Cardiac muscle cell (in vitro differentiated cells and primary cell): ENCODE measurements around the gene ELN. TPM values are rescaled to one million over a fixed set of nuclear protein-coding genes. Genes with fewer than 3 reads are reported as not detected.

Experiments used
- DNase-seq, 2 donors: peaks; one replicate each; pipeline versions ENCODE4 v3.0.0 to v3.0.0-alpha.2; 2010 to 2017; ENCODE audit warnings: low read depth in 1 of 2, low spot score in 1 of 2
- H3K27ac ChIP-seq: fragments of 200-600 bp; sonication (generic); 2 replicates; pipeline ENCODE4 v1.5.1; 2016
- H3K27me3 ChIP-seq: fragments of 200-600 bp; sonication (generic); 2 replicates; pipeline ENCODE4 v1.6.0; 2016; ENCODE audit warnings: control low read depth
- H3K36me3 ChIP-seq: fragments of 200-600 bp; sonication (generic); 2 replicates; pipeline ENCODE4 v1.5.1; 2016; ENCODE audit warnings: control low read depth
- H3K4me1 ChIP-seq: fragments of 200-600 bp; sonication (generic); 2 replicates; pipeline ENCODE4 v1.8.1; 2017; ENCODE audit warnings: low read depth, mild to moderate bottlenecking, mixed run types
- H3K4me3 ChIP-seq: fragments of 200-600 bp; sonication (generic); 2 replicates; pipeline ENCODE4 v1.5.1; 2016; ENCODE audit warnings: mild to moderate bottlenecking
- H3K9me3 ChIP-seq: fragments of 200-600 bp; sonication (generic); 2 replicates; pipeline ENCODE4 v1.5.1; 2017; ENCODE audit warnings: low read depth, mild to moderate bottlenecking, control low read depth
- polyA plus RNA-seq: library from polyadenylated mRNA; unstranded; fragments of >200 nt; fragmentation: Nextera tagmentation; extraction: Ambion mirVana; gene quantifications from 2 replicates; pipeline ENCODE4 v1.2.1, GENCODE V29; 2016
- total RNA-seq: library from RNA; depleted of rRNA; stranded (reverse); fragments of >200 nt; gene quantifications from 2 replicates; pipeline ENCODE4 v1.2.3, GENCODE V29; 2016
- TF ChIP-seq, protein P1 (sequence below): IDR thresholded peaks from 2 replicates; pipeline ENCODE4 v1.5.1; 2012; ENCODE audit warnings: low read depth, mild to moderate bottlenecking, low read length

ELN gene
- total and polyA plus RNA-seq, 2 experiments from 2014 or later: 0.77 TPM; not detected in 1

DNA sequence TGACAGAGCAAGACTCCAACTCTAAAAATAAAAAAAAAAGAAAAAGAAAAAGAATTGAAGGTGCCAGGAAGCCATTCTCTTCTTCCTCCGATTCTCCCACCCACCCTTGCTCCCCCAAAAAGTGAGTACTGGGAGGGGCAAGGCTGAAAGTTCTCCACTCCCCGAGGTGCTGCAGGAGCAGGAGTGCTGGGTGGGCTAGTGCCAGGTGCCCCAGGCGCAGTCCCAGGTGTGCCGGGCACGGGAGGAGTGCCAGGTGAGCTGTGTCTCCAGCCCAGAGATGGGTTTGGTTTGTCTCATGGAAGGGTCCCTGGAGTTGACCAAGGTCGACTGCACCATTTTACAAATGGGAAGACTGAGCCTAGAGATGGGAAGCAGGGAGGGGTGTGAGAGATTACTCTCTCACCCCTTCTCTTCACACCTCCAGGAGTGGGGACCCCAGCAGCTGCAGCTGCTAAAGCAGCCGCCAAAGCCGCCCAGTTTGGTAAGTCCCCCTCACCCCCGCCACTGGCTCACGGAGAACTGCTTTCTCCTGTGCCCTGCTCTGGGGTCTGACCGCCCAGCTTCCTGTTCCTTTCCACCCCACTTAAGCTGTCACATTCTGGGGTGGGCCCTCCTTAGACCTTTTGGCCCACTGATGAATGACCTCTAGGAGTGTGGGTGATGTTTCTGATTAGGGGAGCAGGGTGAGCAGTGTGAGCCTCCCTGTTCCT is 29.4 kb downstream of the ELN start:
- no peak for DNase-seq

DNA sequence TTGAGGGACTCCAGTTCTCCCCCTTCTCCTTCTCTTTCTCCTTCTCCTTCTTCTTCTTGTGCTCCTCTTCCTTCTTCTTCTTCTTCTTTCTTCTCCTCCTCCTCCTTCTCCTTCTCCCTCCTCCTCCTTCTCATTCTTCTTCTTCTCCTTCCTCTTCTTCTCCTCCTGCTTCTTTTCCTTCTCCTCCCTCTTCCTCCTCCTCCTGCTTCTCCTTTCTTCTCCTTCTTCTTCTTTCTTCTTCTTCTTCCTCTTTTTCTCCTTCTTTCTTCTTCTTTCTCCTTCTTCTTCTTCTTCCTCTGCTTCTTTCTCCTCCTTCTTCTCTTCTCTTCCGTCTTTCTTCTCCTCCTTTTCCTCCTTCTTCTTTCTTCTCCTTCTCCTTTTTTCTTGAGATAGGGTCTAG is 30.0 kb downstream of the ELN start:
- Histone ChIP-seq H3K27me3 (no peaks in the 10 kb centered on the region), H3K36me3 (no peaks in the 10 kb centered on the region), H3K27ac (no peak overlapping the region), H3K4me1 (no peaks in the 10 kb centered on the region), H3K9me3 (no peaks in the 10 kb centered on the region), H3K4me3 (no peak overlapping the region)
- DNase-seq: no peak
- TF ChIP-seq, protein P1, sequence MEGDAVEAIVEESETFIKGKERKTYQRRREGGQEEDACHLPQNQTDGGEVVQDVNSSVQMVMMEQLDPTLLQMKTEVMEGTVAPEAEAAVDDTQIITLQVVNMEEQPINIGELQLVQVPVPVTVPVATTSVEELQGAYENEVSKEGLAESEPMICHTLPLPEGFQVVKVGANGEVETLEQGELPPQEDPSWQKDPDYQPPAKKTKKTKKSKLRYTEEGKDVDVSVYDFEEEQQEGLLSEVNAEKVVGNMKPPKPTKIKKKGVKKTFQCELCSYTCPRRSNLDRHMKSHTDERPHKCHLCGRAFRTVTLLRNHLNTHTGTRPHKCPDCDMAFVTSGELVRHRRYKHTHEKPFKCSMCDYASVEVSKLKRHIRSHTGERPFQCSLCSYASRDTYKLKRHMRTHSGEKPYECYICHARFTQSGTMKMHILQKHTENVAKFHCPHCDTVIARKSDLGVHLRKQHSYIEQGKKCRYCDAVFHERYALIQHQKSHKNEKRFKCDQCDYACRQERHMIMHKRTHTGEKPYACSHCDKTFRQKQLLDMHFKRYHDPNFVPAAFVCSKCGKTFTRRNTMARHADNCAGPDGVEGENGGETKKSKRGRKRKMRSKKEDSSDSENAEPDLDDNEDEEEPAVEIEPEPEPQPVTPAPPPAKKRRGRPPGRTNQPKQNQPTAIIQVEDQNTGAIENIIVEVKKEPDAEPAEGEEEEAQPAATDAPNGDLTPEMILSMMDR: no peak

More for the DNA sequence above, 29.4 kb downstream of the ELN start:
- TF ChIP-seq, protein P1: no peak
- no peaks in the 10 kb centered on the region for H3K9me3 ChIP-seq
- H3K27ac ChIP-seq: no peak overlapping the region
- no peaks in the 10 kb centered on the region for H3K27me3 ChIP-seq
- H3K4me3 ChIP-seq: no peak overlapping the region
- no peaks in the 10 kb centered on the region for H3K36me3 ChIP-seq
- no peaks in the 10 kb centered on the region for H3K4me1 ChIP-seq

DNA sequence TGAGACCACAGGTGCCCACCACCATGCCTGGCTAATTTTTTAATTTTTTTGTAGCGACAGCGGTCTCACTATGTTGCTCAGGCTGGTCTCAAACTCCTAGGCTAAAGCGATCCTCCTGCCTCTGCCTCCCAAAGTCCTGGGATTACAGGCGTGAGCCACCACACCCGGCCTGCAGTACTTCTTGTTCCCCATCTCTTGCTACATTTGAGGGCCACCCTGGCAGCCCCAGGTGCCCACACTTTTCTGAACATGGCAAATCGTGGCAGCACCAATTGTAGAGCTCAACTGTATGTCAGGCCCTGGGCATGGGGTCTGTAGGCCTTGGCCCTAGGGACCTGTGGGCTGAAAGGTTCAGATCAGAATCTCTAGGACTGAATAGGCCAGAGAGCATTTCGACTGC is 30.5 kb downstream of the ELN start:
- TF ChIP-seq, protein P1: no peak
- H3K27me3 ChIP-seq: no peaks in the 10 kb centered on the region
- no peak overlapping the region for H3K4me3 ChIP-seq
- H3K9me3 ChIP-seq: no peaks in the 10 kb centered on the region
- no peak overlapping the region for H3K27ac ChIP-seq
- no peak for DNase-seq
- no peaks in the 10 kb centered on the region for H3K4me1 ChIP-seq
- H3K36me3 ChIP-seq: no peaks in the 10 kb centered on the region

DNA sequence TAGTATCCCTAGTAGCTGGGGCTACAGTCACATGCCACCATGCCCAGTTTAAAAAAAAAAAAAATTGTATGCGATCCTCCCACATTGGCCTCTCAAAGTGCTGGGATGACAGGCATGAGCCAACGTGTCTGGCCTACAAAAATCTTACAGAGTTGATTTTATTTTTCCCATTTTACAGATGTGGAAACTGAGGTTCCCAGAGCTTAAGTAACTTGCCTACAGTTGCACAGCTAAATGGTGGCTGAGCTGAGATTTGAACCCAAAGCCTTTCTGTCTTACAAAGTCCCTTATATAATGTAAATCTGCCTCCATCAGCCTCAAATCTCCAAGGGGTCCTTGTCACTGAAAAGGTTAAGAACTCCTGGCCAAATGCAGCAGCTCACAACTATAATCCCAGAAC is 31.1 kb downstream of the ELN start:
- Histone ChIP-seq H3K27ac (no peak overlapping the region), H3K4me1 (no peaks in the 10 kb centered on the region), H3K9me3 (no peaks in the 10 kb centered on the region), H3K4me3 (no peak overlapping the region), H3K36me3 (no peaks in the 10 kb centered on the region), H3K27me3 (no peaks in the 10 kb centered on the region)
- TF ChIP-seq, protein P1: no peak
- DNase-seq: no peak

DNA sequence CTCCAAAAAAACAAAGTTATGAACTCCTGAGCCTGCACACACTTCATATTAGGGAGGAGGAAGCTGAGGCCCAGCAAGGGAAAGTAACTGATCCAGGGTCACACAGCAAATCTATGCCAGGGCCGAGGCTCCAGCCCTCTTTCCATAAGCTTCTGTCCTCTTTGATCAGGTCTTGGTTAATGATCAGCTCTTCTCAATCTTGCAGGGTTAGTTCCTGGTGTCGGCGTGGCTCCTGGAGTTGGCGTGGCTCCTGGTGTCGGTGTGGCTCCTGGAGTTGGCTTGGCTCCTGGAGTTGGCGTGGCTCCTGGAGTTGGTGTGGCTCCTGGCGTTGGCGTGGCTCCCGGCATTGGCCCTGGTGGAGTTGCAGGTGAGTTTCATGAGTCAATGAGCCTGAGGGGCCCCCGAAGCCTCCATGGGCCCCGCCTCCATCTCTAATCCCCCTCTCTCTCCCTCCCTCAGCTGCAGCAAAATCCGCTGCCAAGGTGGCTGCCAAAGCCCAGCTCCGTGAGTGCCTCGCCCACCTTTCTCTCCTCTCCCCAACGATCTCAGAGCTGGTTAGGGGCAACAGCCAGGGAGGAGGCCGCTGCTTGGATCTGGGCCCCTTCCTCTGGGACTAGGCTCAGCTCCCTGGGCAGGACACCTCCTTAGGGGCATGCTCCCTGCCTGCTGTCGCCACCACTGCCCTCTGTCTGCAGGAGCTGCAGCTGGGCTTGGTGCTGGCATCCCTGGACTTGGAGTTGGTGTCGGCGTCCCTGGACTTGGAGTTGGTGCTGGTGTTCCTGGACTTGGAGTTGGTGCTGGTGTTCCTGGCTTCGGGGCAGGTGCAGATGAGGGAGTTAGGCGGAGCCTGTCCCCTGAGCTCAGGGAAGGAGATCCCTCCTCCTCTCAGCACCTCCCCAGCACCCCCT is 32.0 kb downstream of the ELN start:
- Histone ChIP-seq H3K36me3 (no peaks in the 10 kb centered on the region), H3K4me3 (no peak overlapping the region), H3K27ac (no peak overlapping the region), H3K4me1 (no peaks in the 10 kb centered on the region), H3K27me3 (no peaks in the 10 kb centered on the region), H3K9me3 (no peaks in the 10 kb centered on the region)
- DNase-seq: no peak
- TF ChIP-seq, protein P1: no peak
